Cerebellar cortex (tissue), 1 donor: Measurements from ENCODE around the gene APEH.

Experiments
- DNase-seq: peaks from one replicate; pipeline ENCODE4 v3.0.0-alpha.2; 2015; ENCODE audit warnings: low spot score

Gene APEH

GRCh38 chr3:49727924-49728361 lies 53.8 kb downstream of the APEH start:
- no peak for DNase-seq

- no peak for DNase-seq
Measured at GRCh38 chr3:49729966-49730609, 55.9 kb downstream of the APEH start.

GRCh38 chr3:49732597-49732996 lies 58.4 kb downstream of the APEH start:
- no peak for DNase-seq

- no peak for DNase-seq
Measured at GRCh38 chr3:49733551-49733950, 59.4 kb downstream of the APEH start.
